Gastroesophageal sphincter (tissue), 4 donors: ENCODE results near the gene ACOXL. TPM values are rescaled to one million over a fixed set of nuclear protein-coding genes. Genes with fewer than 3 reads are reported as not detected.

Experiments used
- ATAC-seq: fragments of 150-250 bp; one replicate; pipeline ENCODE4 v1.9.1; 2016; ENCODE audit warnings: mild to moderate bottlenecking, moderate library complexity
- H3K27ac ChIP-seq, 4 donors: fragments of 200-600 bp; sonication (generic) in 3 of 4; 1 replicate in 3 of 4; 2 replicates in 1 of 4; pipeline ENCODE4 v1.5.1; 2016 to 2019
- H3K27me3 ChIP-seq: fragments of 200-600 bp; sonication (generic); one replicate; pipeline ENCODE4 v1.5.1; 2019
- H3K36me3 ChIP-seq, 2 donors: fragments of 200-600 bp; sonication (generic); one replicate each; pipeline ENCODE4 v1.5.1; 2019; ENCODE audit warnings: control low read depth in 1 of 2
- H3K4me1 ChIP-seq, 3 donors: fragments of 200-600 bp; sonication (generic); 1 replicate in 2 of 3; 2 replicates in 1 of 3; pipeline ENCODE4 v1.5.1; 2016 to 2019; ENCODE audit warnings: control low read depth in 2 of 3
- H3K4me3 ChIP-seq, 2 donors: fragments of 200-600 bp; sonication (generic); one replicate each; pipeline ENCODE4 v1.5.1; 2019; ENCODE audit warnings: mild to moderate bottlenecking in 1 of 2, moderate library complexity in 1 of 2
- H3K9me3 ChIP-seq, 3 donors: fragments of 200-600 bp; sonication (generic); one replicate each; pipeline ENCODE4 v1.5.1; 2017 to 2019; ENCODE audit warnings: control low read depth in 2 of 3
- CTCF ChIP-seq, 4 experiments: fragments of 200-600 bp in 2 of 4; fragments of 450-650 bp in 2 of 4; sonication (generic) in 1 of 4; IDR thresholded peaks; one replicate each; pipeline ENCODE4 v1.5.1; 2017 to 2019; ENCODE audit warnings: antibody characterized with exemption in 4 of 4, mild to moderate bottlenecking in 2 of 4, moderate library complexity in 2 of 4
- EP300 ChIP-seq: sonication (generic); formaldehyde crosslinking; IDR thresholded peaks from one replicate; pipeline ENCODE4 v1.6.1; 2017; ENCODE audit warnings: antibody characterized with exemption, mild to moderate bottlenecking
- POLR2A ChIP-seq, 2 donors: fragments of 450-650 bp; IDR thresholded peaks; one replicate each; pipeline ENCODE4 v1.6.1; 2017; ENCODE audit warnings: antibody characterized with exemption in 2 of 2, mild to moderate bottlenecking in 2 of 2, moderate library complexity in 1 of 2
- POLR2AphosphoS5 ChIP-seq: sonication (generic); formaldehyde crosslinking; IDR thresholded peaks from one replicate; pipeline ENCODE4 v1.6.1; 2017; ENCODE audit warnings: antibody characterized with exemption
- WGBS, 2 donors: methylation state at CpG; one replicate each; pipeline ENCODE4 v1.1.5; 2018; ENCODE audit warnings: low coverage in 1 of 2; 5-methylcytosine and 5-hydroxymethylcytosine counted together
- total RNA-seq, 4 donors: library from RNA; depleted of rRNA; stranded (reverse); fragments of >200 nt; gene quantifications; one replicate each; pipeline ENCODE4 v1.1.0, GENCODE V29; 2016

Gene ACOXL
- total RNA-seq, 4 donors from 2014 or later, result not detected

- H3K9me3 ChIP-seq, result peaks cover 0 to 31% (median 0%) of the 10 kb centered on the region in 3 donors
- TF ChIP-seq POLR2AphosphoS5 (no peak), EP300 (no peak)
- no peak for ATAC-seq
- no peaks in the 10 kb centered on the region for H3K36me3 ChIP-seq
- no peak overlapping the region for H3K27ac ChIP-seq
- H3K27me3 ChIP-seq, result peaks cover 11% of the 10 kb centered on the region
- no peaks in the 10 kb centered on the region for H3K4me1 ChIP-seq
- no peak overlapping the region for H3K4me3 ChIP-seq
Observed at GRCh38 chr2:110827511-110827910, 95.1 kb downstream of the ACOXL start.

GRCh38 chr2:110828330-110828729, 96.0 kb downstream of the ACOXL start:
- Histone ChIP-seq H3K27me3 (peaks cover 11% of the 10 kb centered on the region), H3K36me3 (no peaks in the 10 kb centered on the region), H3K4me1 (no peaks in the 10 kb centered on the region), H3K27ac (no peak overlapping the region), H3K4me3 (no peak overlapping the region), H3K9me3 (peaks cover 0 to 23% (median 0%) of the 10 kb centered on the region in 3 donors)
- TF ChIP-seq POLR2A (IDR thresholded peaks at IDR 0.05) (no peak), EP300 (no peak), POLR2AphosphoS5 (no peak)
- WGBS, 2 donors, result 84 to 87% methylated on average over 5 to 6 of the region's 6 CpGs
- ATAC-seq, result no peak

GRCh38 chr2:110829413-110830146, 97.2 kb downstream of the ACOXL start:
- no peak for ATAC-seq
- H3K27ac ChIP-seq, result no peak overlapping the region

GRCh38 chr2:110832740-110833139, 100.4 kb downstream of the ACOXL start:
- peaks cover 11% of the 10 kb centered on the region for H3K27me3 ChIP-seq
- H3K27ac ChIP-seq, result no peak overlapping the region
- 82 to 100% methylated on average over 1 of the region's 1 CpG for WGBS, 2 donors
- no peaks in the 10 kb centered on the region for H3K9me3 ChIP-seq
- no peaks in the 10 kb centered on the region for H3K4me1 ChIP-seq
- H3K4me3 ChIP-seq, result no peak overlapping the region
- ATAC-seq, result no peak
- no peaks in the 10 kb centered on the region for H3K36me3 ChIP-seq
- no peak for TF ChIP-seq POLR2A (IDR thresholded peaks at IDR 0.05)
- TF ChIP-seq CTCF (IDR thresholded peaks at IDR 0.05), result no peak
- no peak for TF ChIP-seq POLR2AphosphoS5
- no peak for TF ChIP-seq EP300

More at GRCh38 chr2:110829413-110830146, 97.2 kb downstream of the ACOXL start:
- Histone ChIP-seq H3K36me3 (no peaks in the 10 kb centered on the region), H3K9me3 (peaks cover 0 to 11% (median 0%) of the 10 kb centered on the region in 3 donors), H3K27me3 (peaks cover 11% of the 10 kb centered on the region), H3K4me1 (no peaks in the 10 kb centered on the region), H3K4me3 (no peak overlapping the region)
- WGBS, 2 donors, result 72 to 92% methylated on average over 3 to 4 of the region's 6 CpGs
- TF ChIP-seq EP300 (no peak), POLR2A (IDR thresholded peaks at IDR 0.05) (no peak)

- Histone ChIP-seq H3K9me3 (no peaks in the 10 kb centered on the region), H3K27me3 (peaks cover 8% of the 10 kb centered on the region), H3K27ac (no peak overlapping the region), H3K4me1 (no peaks in the 10 kb centered on the region), H3K36me3 (no peaks in the 10 kb centered on the region), H3K4me3 (no peak overlapping the region)
- ATAC-seq, result no peak
- TF ChIP-seq EP300, result no peak
- TF ChIP-seq POLR2A (IDR thresholded peaks at IDR 0.05), result no peak
- no peak for TF ChIP-seq CTCF (IDR thresholded peaks at IDR 0.05)
- TF ChIP-seq POLR2AphosphoS5, result no peak
- 54 to 65% methylated on average over 7 of the region's 7 CpGs for WGBS, 2 donors
Observed at GRCh38 chr2:110834134-110834827, 101.9 kb downstream of the ACOXL start.

GRCh38 chr2:110836671-110837070, 104.3 kb downstream of the ACOXL start:
- Histone ChIP-seq H3K9me3 (no peaks in the 10 kb centered on the region), H3K36me3 (no peaks in the 10 kb centered on the region), H3K4me1 (no peaks in the 10 kb centered on the region), H3K27ac (no peak overlapping the region), H3K27me3 (no peaks in the 10 kb centered on the region), H3K4me3 (no peak overlapping the region)
- TF ChIP-seq POLR2AphosphoS5 (no peak), POLR2A (IDR thresholded peaks at IDR 0.05) (no peak), EP300 (no peak), CTCF (IDR thresholded peaks at IDR 0.05) (no peak)
- WGBS, 2 donors, result 88 to 93% methylated on average over 5 to 8 of the region's 8 CpGs
- ATAC-seq, result no peak
